IMR-90 (cell line): Measurements from ENCODE around the gene CARD14. TPM values are rescaled to one million over a fixed set of nuclear protein-coding genes. Genes with fewer than 3 reads are reported as not detected.

Experiments used
- ATAC-seq: fragments of 200-7000 bp; cut with Tn5 transposase; 2 replicates; pipeline ENCODE4 v1.9.1; 2020; ENCODE audit warnings: low read depth, mild to moderate bottlenecking, moderate library complexity
- BruUV-seq: library from RNA; stranded (reverse); fragments of 400-500 nt; replicated peaks from 2 replicates; lab custom pipeline; 2021; lab: Mats Ljungman, UMichigan
- CTCF ChIA-PET: fragments of 300-600 bp; formaldehyde crosslinking; extraction: SDS; loops from one replicate; lab custom pipeline; 2021; ENCODE audit warnings: antibody characterized with exemption; lab: Yijun Ruan, JAX
- POLR2A ChIA-PET: fragments of 300-600 bp; sonication (Branson Sonifier 250); formaldehyde crosslinking; loops from one replicate; lab custom pipeline; 2022; ENCODE audit warnings: antibody characterized with exemption; ENCODE audit not compliant: unreplicated experiment; lab: Charles Lee
- DNase-seq: peaks from one replicate; pipeline ENCODE4 v3.0.0; 2013
- H2AFZ ChIP-seq: replicated peaks from 2 replicates; pipeline ENCODE3; 2013; ENCODE audit warnings: low read length, mild to moderate bottlenecking; ENCODE audit not compliant: poor library complexity
- H2AK5ac ChIP-seq: 2 replicates; pipeline ENCODE4 v1.6.1; 2013; ENCODE audit warnings: low read depth, low read length, inconsistent platforms
- H2AK9ac ChIP-seq: replicated peaks from 2 replicates; pipeline ENCODE3; 2013; ENCODE audit warnings: mild to moderate bottlenecking, low read depth, low read length, moderate library complexity; ENCODE audit not compliant: poor library complexity
- H2BK120ac ChIP-seq: 2 replicates; pipeline ENCODE4 v1.6.1; 2013; ENCODE audit warnings: low read depth, low read length, inconsistent platforms
- H2BK15ac ChIP-seq: 3 replicates; pipeline ENCODE4 v1.6.1; 2013; ENCODE audit warnings: low read depth, low read length, inconsistent platforms
- H2BK20ac ChIP-seq: 2 replicates; pipeline ENCODE4 v1.6.1; 2013; ENCODE audit warnings: low read depth, mild to moderate bottlenecking, inconsistent platforms, low read length, moderate library complexity
- H2BK5ac ChIP-seq: 2 replicates; pipeline ENCODE4 v1.6.1; 2013; ENCODE audit warnings: mild to moderate bottlenecking, low read depth, low read length, inconsistent platforms; ENCODE audit not compliant: poor library complexity, severe bottlenecking
- H3K14ac ChIP-seq: replicated peaks from 2 replicates; pipeline ENCODE4 v1.6.1; 2013; ENCODE audit warnings: low read depth, low read length, inconsistent platforms
- H3K18ac ChIP-seq: 2 replicates; pipeline ENCODE4 v1.6.1; 2013; ENCODE audit warnings: low read depth, low read length, control low read depth
- H3K23ac ChIP-seq: 2 replicates; pipeline ENCODE4 v1.6.1; 2013; ENCODE audit warnings: low read depth, low read length, inconsistent platforms
- H3K27ac ChIP-seq: 2 replicates; pipeline ENCODE4 v1.5.1; 2013; ENCODE audit warnings: mild to moderate bottlenecking, control low read depth, low read length; ENCODE audit not compliant: insufficient read depth
- H3K27me3 ChIP-seq: 2 replicates; pipeline ENCODE4 v1.6.1; 2013; ENCODE audit warnings: low read length; ENCODE audit not compliant: control insufficient read depth, insufficient read depth
- H3K36me3 ChIP-seq: 2 replicates; pipeline ENCODE4 v1.6.1; 2013; ENCODE audit warnings: low read length, mixed read lengths; ENCODE audit not compliant: control insufficient read depth, insufficient read depth
- H3K4ac ChIP-seq: 2 replicates; pipeline ENCODE4 v1.6.1; 2013; ENCODE audit warnings: low read depth, low read length, inconsistent platforms
- H3K4me1 ChIP-seq: 2 replicates; pipeline ENCODE4 v1.6.1; 2013; ENCODE audit warnings: low read length, mixed read lengths; ENCODE audit not compliant: control insufficient read depth, insufficient read depth
- H3K4me2 ChIP-seq: 2 replicates; pipeline ENCODE4 v1.6.1; 2013; ENCODE audit warnings: low read depth, mild to moderate bottlenecking, control low read depth, low read length, moderate library complexity
- H3K4me3 ChIP-seq: 2 replicates; pipeline ENCODE4 v1.5.1; 2013; ENCODE audit warnings: low read depth, mild to moderate bottlenecking, control low read depth, low read length, moderate library complexity; ENCODE audit not compliant: insufficient read depth
- H3K56ac ChIP-seq: 2 replicates; pipeline ENCODE4 v1.6.1; 2013; ENCODE audit warnings: low read length, inconsistent platforms; ENCODE audit not compliant: insufficient read depth; ENCODE audit errors: extremely low read depth
- H3K79me1 ChIP-seq, 2 experiments: 2 replicates each; pipeline ENCODE4 v1.6.1; 2013; ENCODE audit warnings: low read length in 2 of 2, inconsistent platforms in 1 of 2, low read depth in 1 of 2
- H3K9ac ChIP-seq: 2 replicates; pipeline ENCODE4 v1.6.1; 2013; ENCODE audit warnings: low read depth, low read length, control low read depth
- H3K9me1 ChIP-seq: 2 replicates; pipeline ENCODE4 v1.6.1; 2013; ENCODE audit warnings: low read length, inconsistent platforms; ENCODE audit not compliant: insufficient read depth
- H3K9me3 ChIP-seq: 2 replicates; pipeline ENCODE4 v1.6.1; 2013; ENCODE audit warnings: low read length; ENCODE audit not compliant: control insufficient read depth, insufficient read depth
- H4K20me1 ChIP-seq: 2 replicates; pipeline ENCODE4 v1.6.1; 2013; ENCODE audit warnings: low read length, inconsistent platforms; ENCODE audit not compliant: insufficient read depth
- H4K5ac ChIP-seq: 2 replicates; pipeline ENCODE4 v1.6.1; 2013; ENCODE audit warnings: mild to moderate bottlenecking, low read depth, low read length, control low read depth
- H4K8ac ChIP-seq, 2 experiments: 2 replicates each; pipeline ENCODE4 v1.6.1; 2013; ENCODE audit warnings: low read depth in 2 of 2, low read length in 2 of 2, control low read depth in 1 of 2, inconsistent platforms in 1 of 2
- H4K91ac ChIP-seq: 2 replicates; pipeline ENCODE4 v1.6.1; 2013; ENCODE audit warnings: low read depth, low read length, inconsistent platforms; ENCODE audit not compliant: insufficient read depth
- BHLHE40 ChIP-seq: fragments of 150-350 bp; IDR thresholded peaks from 2 replicates; pipeline ENCODE4 v1.6.1; 2016; ENCODE audit warnings: mild to moderate bottlenecking, low read depth, low read length
- CHD1 ChIP-seq: IDR thresholded peaks from 2 replicates; pipeline ENCODE4 v1.6.1; 2012; ENCODE audit warnings: low read depth, low read length, improper control_type of control experiment
- FOS ChIP-seq: fragments of 150-350 bp; IDR thresholded peaks from 2 replicates; pipeline ENCODE4 v1.6.1; 2016; ENCODE audit warnings: low read depth, low read length
- MAFK ChIP-seq: IDR thresholded peaks from 2 replicates; pipeline ENCODE4 v1.6.1; 2012; ENCODE audit warnings: low read depth, low read length, improper control_type of control experiment
- MAZ ChIP-seq: IDR thresholded peaks from 2 replicates; pipeline ENCODE4 v1.6.1; 2012; ENCODE audit warnings: low read depth, mild to moderate bottlenecking, low read length, improper control_type of control experiment, moderate library complexity, borderline replicate concordance
- MXI1 ChIP-seq: IDR thresholded peaks from 2 replicates; pipeline ENCODE4 v1.6.1; 2012; ENCODE audit warnings: low read depth, mild to moderate bottlenecking, low read length, moderate library complexity, borderline replicate concordance
- NFE2L2 ChIP-seq: fragments of 150-350 bp; IDR thresholded peaks from 2 replicates; pipeline ENCODE4 v1.6.1; 2016; ENCODE audit warnings: low read depth, mild to moderate bottlenecking, low read length
- POLR2A ChIP-seq: IDR thresholded peaks from 2 replicates; pipeline ENCODE4 v1.6.1; 2012; ENCODE audit warnings: mild to moderate bottlenecking, low read depth, low read length
- RCOR1 ChIP-seq: IDR thresholded peaks from 2 replicates; pipeline ENCODE4 v1.6.1; 2012; ENCODE audit warnings: mild to moderate bottlenecking, low read length, improper control_type of control experiment; ENCODE audit not compliant: insufficient replicate concordance
- RFX5 ChIP-seq: IDR thresholded peaks from 2 replicates; pipeline ENCODE4 v1.8.0; 2012; ENCODE audit warnings: low read depth, mild to moderate bottlenecking, low read length, moderate library complexity
- SMC3 ChIP-seq: fragments of 150-350 bp; IDR thresholded peaks from 2 replicates; pipeline ENCODE4 v1.6.1; 2016; ENCODE audit warnings: low read depth, mild to moderate bottlenecking, antibody characterized with exemption, low read length, moderate library complexity
- WGBS, 2 experiments: methylation state at CpG; one replicate each; pipeline versions ENCODE4 v1.1.5 to v1.1.7; 2013; ENCODE audit warnings: missing lambda C conversion rate in 2 of 2; ENCODE audit not compliant: insufficient read length in 1 of 2; ENCODE audit errors: extremely low coverage in 2 of 2; 5-methylcytosine and 5-hydroxymethylcytosine counted together
- dilution Hi-C: fragments of 300-500 bp; cut with HindIII; formaldehyde crosslinking; loops from one replicate; pipeline ENCODE4 v1.14.3; 2018; ENCODE audit warnings: low sequenced_read_pairs; ENCODE audit not compliant: unreplicated experiment
- in situ Hi-C: fragments of 300-500 bp; cut with MboI; formaldehyde crosslinking; loops from 3 replicates; pipeline ENCODE4 v1.14.3; 2019; ENCODE audit warnings: low sequenced_read_pairs, inconsistent platforms, mixed read lengths
- intact Hi-C: fragments of 100-400 bp; cut with micrococcal nuclease; formaldehyde crosslinking; loops from 2 replicates; pipeline ENCODE4 v1.10.0; 2022
- polyA plus RNA-seq, 3 experiments: library from polyadenylated mRNA; depleted of rRNA; stranded (reverse); fragments of >200 nt; gene quantifications; 2 replicates each; pipeline ENCODE4 v1.2.3, GENCODE V29; 2012; ENCODE audit warnings: low replicate concordance in 1 of 3
- total RNA-seq: library from RNA; depleted of rRNA; stranded (reverse); fragments of >200 nt; gene quantifications from 2 replicates; pipeline ENCODE4 v1.2.3, GENCODE V29; 2012
- TF ChIP-seq, protein P1 (sequence below): fragments of 150-350 bp; IDR thresholded peaks from 2 replicates; pipeline ENCODE4 v1.6.1; 2017; ENCODE audit warnings: mild to moderate bottlenecking, antibody characterized with exemption, low read length, low read depth
- TF ChIP-seq, protein P2 (sequence below): fragments of 150-350 bp; IDR thresholded peaks from 2 replicates; pipeline ENCODE4 v1.6.1; 2016; ENCODE audit warnings: low read depth, mild to moderate bottlenecking, low read length, moderate library complexity, borderline replicate concordance

Gene CARD14
- total and polyA plus RNA-seq, 2 of the 4 experiments (the other 2 are of a cell fraction), result not detected

DNA sequence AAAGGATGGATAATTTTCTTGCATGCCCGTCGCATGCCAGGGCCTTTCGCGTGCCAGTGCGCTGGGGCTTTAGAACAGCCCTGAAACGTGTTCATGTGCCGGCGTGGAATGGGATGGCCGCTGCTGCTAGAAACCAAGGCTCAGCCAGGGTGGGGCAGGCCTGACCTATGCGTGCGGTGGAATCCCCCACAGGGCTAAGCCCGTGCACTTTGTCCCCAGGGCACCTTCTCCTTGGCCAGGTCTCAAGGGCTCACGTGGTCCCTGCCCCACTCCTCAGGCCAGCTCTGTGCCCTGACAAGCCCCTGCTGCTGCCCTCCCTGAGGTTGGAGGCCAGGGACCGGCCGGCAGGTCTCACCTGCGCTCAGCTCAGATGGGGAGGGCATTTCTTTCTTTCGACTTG lies 77.7 kb downstream of the CARD14 start:
- H3K27ac ChIP-seq, result no peak overlapping the region
- in situ Hi-C loops (no loop called here), dilution Hi-C loops (no loop called here), intact Hi-C loops (no loop called here)
- ATAC-seq (no peak), DNase-seq (no peak)
- H3K9ac ChIP-seq, result no peak overlapping the region
- H3K36me3 ChIP-seq, result peaks cover 53% of the 10 kb centered on the region
- ChIA-PET CTCF (no interaction called here), POLR2A (no interaction called here)
- H3K9me3 ChIP-seq, result no peaks in the 10 kb centered on the region
- no peak overlapping the region for H2AK5ac ChIP-seq
- no peak overlapping the region for H2AFZ ChIP-seq
- 0 out of 2 replicates have a peak, but pooled peaks cover 2% of the 10 kb centered on the region for H3K9me1 ChIP-seq
- WGBS, 2 experiments, result 94% methylated on average over 17 of the region's 17 CpGs; no CpG with 5 or more reads in 1 of the 2 experiments
- H3K18ac ChIP-seq, result no peak overlapping the region
- H4K8ac ChIP-seq, result no peak overlapping the region
- H2BK120ac ChIP-seq, result no peak overlapping the region
- H2AK9ac ChIP-seq, result no peak overlapping the region
- no peaks in the 10 kb centered on the region for H3K4me1 ChIP-seq
- no peak overlapping the region for H4K91ac ChIP-seq
- BruUV-seq, result no TSS peak
- H3K4ac ChIP-seq, result no peak overlapping the region
- no peak overlapping the region for H2BK15ac ChIP-seq
- no peaks in the 10 kb centered on the region for H3K79me1 ChIP-seq
- H2BK5ac ChIP-seq, result no peak overlapping the region
- H3K14ac ChIP-seq, result no peak overlapping the region
- no peak overlapping the region for H3K4me3 ChIP-seq
- no peak overlapping the region for H3K23ac ChIP-seq
- H4K20me1 ChIP-seq, result no peaks in the 10 kb centered on the region
- H2BK20ac ChIP-seq, result no peak overlapping the region
- H3K27me3 ChIP-seq, result no peaks in the 10 kb centered on the region
- H4K5ac ChIP-seq, result no peak overlapping the region
- TF ChIP-seq NFE2L2, result no peak
- TF ChIP-seq BHLHE40, result no peak
- no peak for TF ChIP-seq MAZ
- TF ChIP-seq, protein P1, sequence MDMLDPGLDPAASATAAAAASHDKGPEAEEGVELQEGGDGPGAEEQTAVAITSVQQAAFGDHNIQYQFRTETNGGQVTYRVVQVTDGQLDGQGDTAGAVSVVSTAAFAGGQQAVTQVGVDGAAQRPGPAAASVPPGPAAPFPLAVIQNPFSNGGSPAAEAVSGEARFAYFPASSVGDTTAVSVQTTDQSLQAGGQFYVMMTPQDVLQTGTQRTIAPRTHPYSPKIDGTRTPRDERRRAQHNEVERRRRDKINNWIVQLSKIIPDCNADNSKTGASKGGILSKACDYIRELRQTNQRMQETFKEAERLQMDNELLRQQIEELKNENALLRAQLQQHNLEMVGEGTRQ, result no peak
- no peak for TF ChIP-seq RFX5
- TF ChIP-seq MAFK, result no peak
- no peak for TF ChIP-seq SMC3
- TF ChIP-seq, protein P2, sequence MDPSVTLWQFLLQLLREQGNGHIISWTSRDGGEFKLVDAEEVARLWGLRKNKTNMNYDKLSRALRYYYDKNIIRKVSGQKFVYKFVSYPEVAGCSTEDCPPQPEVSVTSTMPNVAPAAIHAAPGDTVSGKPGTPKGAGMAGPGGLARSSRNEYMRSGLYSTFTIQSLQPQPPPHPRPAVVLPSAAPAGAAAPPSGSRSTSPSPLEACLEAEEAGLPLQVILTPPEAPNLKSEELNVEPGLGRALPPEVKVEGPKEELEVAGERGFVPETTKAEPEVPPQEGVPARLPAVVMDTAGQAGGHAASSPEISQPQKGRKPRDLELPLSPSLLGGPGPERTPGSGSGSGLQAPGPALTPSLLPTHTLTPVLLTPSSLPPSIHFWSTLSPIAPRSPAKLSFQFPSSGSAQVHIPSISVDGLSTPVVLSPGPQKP, result no peak
- no peak for TF ChIP-seq MXI1
- no peak for TF ChIP-seq CHD1
- no peak for TF ChIP-seq RCOR1
- no peak for TF ChIP-seq FOS
- no peak for TF ChIP-seq POLR2A
- no peak overlapping the region for H3K56ac ChIP-seq
- no peak overlapping the region for H3K4me2 ChIP-seq
